Endometrial microvascular endothelial cells (primary cell): ENCODE measurements around the gene ZHX3. TPM values are rescaled to one million over a fixed set of nuclear protein-coding genes. Genes with fewer than 3 reads are reported as not detected.

Source experiments
- in situ Hi-C: cut with HindIII; loops from 2 replicates; pipeline ENCODE4 v1.10.0; 2017; ENCODE audit warnings: low sequenced_read_pairs, low pct_unique_long_range_greater_than_20kb; ENCODE audit errors: inconsistent ontology term
- total RNA-seq: library from RNA; depleted of rRNA; stranded (reverse); fragments of >200 nt; gene quantifications from one replicate; pipeline ENCODE4 v1.2.3, GENCODE V29; 2015; ENCODE audit errors: inconsistent ontology term

ZHX3 gene
- total RNA-seq, 1 donor from 2014 or later = 10.2 TPM

DNA sequence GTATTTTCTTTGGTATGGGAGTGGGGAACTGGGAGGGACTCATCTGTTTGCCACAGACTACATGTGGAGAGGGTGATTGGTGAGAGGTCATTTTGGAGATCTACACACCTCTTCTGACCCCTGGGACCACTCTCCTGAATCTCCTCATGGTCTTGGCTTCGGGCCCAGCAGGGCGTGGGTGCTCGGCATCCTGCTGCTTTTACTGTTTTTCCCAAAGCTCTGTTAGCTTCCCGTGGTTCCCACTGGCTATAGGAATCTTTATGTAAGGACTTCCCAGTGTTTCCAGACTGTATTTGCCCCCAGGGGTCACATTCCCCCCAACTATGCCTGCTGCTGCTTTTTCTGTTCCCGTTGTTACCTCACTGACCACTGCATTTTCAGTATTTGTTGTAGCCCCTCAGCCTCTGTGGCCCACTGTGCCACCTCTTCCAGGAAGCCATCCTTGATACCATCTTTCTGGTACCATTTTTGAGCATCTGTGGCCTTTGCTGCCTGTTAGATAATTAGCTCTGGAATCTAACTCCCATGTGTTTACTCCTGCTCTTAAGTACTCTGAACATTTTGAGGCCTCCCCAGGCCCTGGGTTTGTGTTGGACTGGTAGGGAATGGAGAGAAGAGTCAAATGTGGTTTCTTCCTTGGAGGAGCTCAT, 165.3 kb downstream of the ZHX3 start:
- in situ Hi-C loops = no loop called here

- in situ Hi-C loops = no loop called here
Observed at GRCh38 chr20:41151134-41151869, 166.2 kb downstream of the ZHX3 start.

- in situ Hi-C loops = no loop called here
Observed at GRCh38 chr20:41150664-41151063, 166.9 kb downstream of the ZHX3 start.

DNA sequence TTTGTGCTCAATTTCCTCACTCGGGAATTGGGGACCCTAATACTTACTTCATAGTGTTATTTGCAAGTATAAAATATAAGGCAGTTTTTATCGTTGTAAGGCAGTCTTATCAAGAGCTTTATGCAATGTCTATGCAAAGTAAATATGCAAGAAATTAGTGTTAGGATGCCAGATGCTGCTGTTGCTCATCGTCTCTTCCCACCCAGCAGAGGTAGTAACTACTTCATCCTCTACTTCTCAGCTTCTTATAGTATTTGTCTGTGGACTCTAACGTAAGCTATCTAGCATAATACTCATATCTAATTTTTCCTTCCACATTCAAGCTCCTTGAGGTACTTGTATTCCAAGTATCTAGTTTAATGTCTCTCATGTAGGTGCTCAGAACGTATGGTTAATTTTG, 168.6 kb downstream of the ZHX3 start:
- in situ Hi-C loops = no loop called here

DNA sequence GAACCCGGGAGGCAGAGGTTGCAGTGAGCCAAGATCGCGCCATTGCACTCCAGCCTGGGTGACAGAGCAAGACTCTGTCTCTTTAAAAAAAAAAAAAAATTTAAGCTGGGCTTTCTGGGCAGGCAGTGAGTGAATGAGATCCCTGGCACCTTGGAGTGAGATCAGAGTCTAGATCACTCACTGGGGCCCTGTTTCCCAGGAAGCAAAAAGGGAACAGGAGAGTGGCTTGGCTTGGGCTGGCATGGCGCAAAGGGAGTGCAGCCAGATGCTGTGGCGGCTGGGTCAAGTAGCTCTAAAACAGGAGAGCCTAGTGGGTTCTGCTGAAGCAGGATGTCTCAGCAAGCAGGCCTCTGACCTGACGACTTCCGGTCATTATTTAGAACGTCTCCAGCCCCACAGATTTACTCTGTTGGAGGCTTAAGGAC, 169.8 kb downstream of the ZHX3 start:
- in situ Hi-C loops = no loop called here

GRCh38 chr20:41145821-41146620, 171.5 kb downstream of the ZHX3 start:
- in situ Hi-C loops = no loop called here

DNA sequence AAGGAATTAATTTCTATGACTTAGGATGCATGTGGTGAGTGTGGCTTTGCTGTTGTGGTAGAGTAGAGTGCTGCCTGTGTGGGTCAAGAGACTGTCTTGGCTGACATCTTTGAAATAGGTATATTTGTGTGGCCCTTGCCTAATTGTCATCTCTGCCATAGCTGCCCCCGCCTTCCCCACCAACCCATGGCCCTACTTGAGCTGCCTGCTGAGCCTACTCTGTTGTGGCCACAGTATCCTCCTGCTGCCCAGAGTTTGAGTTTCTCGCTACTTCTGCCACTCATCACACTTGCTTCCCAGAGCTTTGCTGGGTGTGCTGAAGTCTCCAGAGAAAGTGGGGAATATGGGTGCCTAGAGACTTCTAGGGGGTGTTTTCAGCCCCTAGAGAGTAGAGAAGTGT, 172.2 kb downstream of the ZHX3 start:
- in situ Hi-C loops = no loop called here

- in situ Hi-C loops = no loop called here
Observed at GRCh38 chr20:41143354-41143753, 174.2 kb downstream of the ZHX3 start.

DNA sequence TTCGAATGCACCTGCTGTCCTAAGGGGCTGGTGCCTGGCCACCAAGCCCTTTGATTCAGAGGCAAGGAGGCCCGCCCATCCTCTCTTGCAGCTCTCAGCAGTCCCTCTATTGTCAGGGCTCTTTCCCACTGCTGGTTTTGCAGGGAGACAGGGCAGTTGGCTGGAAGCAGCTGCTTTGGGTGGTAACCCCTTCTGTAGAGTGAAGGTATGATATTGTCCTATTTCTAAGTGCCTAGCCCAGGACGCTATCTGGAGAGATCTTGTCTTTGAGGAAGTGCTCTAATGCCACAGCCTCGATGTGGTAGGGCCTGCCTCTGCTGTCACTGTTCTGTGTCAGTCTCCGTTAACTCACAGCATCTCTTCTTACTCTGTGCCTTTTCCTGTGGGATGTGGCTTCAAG, 174.6 kb downstream of the ZHX3 start:
- in situ Hi-C loops = no loop called here

DNA sequence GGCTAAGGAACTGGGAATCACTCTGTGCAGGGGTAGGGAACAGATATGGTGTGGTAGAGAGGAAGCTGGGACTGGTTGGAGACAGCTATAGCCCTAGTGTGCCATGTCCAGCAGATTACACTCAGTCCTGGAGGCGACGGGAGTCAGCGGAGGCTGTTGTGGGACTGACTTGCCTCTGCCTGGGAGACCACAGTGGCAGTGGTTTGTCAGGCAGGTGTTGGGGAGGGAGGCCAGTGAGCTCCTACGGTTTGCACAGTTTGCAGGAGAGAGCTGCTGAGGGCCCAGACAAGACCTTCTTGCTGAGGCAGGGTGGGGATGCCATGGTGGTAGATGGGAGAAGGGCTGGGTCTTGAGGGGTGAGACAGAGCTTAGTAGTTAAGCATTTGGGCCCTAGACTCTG, 175.3 kb downstream of the ZHX3 start:
- in situ Hi-C loops = no loop called here

GRCh38 chr20:41141153-41141815, 176.2 kb downstream of the ZHX3 start:
- in situ Hi-C loops = no loop called here

GRCh38 chr20:41140226-41141133, 177.1 kb downstream of the ZHX3 start:
- in situ Hi-C loops = no loop called here

- in situ Hi-C loops = no loop called here
Observed at GRCh38 chr20:41139227-41140093, 178.1 kb downstream of the ZHX3 start.

DNA sequence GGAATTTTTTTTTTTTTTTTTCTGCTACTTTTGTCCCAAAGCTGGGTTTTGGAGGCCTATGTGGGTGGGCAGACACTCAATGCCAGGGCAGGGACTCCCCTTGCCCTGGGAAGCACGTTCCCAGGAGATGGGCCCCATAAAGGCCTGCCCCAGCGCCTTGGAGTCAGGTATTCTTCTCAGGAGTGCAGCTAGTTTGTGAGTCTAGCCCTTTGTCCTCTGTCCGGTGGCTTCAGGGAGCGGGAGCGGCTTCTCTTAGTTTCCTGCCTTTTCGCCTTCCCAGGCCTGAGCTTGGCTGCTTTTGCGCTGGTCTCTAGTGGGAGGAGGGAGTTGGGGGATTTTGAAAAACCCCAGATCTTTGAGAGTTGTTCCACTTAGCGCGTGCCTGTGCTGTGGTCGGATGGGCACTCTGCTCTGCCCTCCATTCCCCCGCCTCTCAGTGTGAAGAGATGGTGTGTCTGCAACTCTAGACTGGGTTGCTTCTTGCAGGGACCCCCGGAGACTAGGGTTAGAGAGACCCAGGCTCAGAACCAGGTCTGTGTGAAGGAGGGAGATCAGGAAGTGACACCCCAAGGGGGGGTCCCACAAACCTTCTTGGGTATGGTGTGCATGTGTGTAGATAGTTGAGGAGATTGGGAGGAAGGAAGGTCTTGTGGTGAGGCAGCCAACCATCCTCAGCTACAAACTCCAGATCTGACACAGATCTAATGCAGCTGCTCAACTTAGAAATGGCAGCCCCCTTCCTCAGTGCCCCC, 178.9 kb downstream of the ZHX3 start:
- in situ Hi-C loops = no loop called here

DNA sequence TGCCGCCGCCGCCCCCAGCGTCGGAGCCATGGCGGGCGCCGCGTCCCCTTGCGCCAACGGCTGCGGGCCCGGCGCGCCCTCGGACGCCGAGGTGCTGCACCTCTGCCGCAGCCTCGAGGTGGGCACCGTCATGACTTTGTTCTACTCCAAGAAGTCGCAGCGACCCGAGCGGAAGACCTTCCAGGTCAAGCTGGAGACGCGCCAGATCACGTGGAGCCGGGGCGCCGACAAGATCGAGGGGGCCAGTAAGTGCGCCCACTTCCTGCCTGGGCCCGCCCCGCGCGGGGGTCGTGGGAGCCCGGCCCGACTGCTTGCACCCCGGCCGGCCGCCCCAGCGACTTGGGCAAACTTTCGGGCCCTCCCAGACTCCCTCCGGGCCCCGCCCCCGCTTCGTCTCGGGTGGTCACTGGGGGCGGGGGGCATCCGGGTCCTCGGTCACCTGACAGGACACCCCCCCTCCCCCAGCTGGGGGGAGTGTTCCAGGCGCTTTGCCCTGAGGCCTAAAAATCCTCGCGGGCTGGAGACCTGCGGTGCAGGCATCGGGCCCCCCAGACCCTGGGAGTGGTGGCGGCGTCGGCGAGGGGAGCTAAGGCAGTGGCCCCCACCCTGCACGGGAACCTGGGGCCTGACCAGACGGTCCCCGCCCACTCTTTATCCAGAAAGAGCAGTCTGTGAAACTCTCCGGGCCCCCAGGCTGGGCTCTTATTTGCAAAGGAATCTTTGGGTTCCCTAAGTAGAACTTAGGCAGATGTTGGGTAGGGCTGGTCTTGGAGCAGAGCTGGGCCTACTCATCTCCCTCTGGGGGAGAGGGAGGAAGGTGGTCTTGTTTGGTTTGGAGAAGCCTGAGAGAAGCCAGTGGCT, 179.7 kb downstream of the ZHX3 start:
- in situ Hi-C loops = no loop called here
